HL-60 (cell line): ENCODE results near the gene EDC3.

ENCODE experiments used
- DNase-seq, 2 experiments: peaks; one replicate each; pipeline ENCODE4 v3.0.0-alpha.2; 2010 to 2020; ENCODE audit warnings: low read depth in 1 of 2, low spot score in 1 of 2
- H3K27ac ChIP-seq: fragments of 250-450 bp; sonication (Bioruptor Pico); replicated peaks from 2 replicates; pipeline ENCODE4 v1.5.1; 2020; ENCODE audit warnings: mild to moderate bottlenecking, moderate library complexity
- H3K27me3 ChIP-seq: fragments of 250-450 bp; sonication (Bioruptor Pico); 2 replicates; pipeline ENCODE4 v1.5.1; 2021; ENCODE audit warnings: mild to moderate bottlenecking, moderate library complexity; ENCODE audit not compliant: insufficient read depth, poor library complexity, severe bottlenecking
- H3K4me3 ChIP-seq: replicated peaks from 2 replicates; pipeline ENCODE4 v1.5.1; 2011; ENCODE audit warnings: mild to moderate bottlenecking, control low read depth, low read length; ENCODE audit not compliant: insufficient read depth
- CTCF ChIP-seq: IDR thresholded peaks from one replicate; pipeline ENCODE4 v1.5.1; 2011; ENCODE audit warnings: low read length, control low read depth, inconsistent platforms; ENCODE audit not compliant: insufficient read depth
- GABPA ChIP-seq: IDR thresholded peaks from 2 replicates; pipeline ENCODE4 v1.6.1; 2012; ENCODE audit warnings: low read depth
- POLR2AphosphoS5 ChIP-seq: IDR thresholded peaks from 2 replicates; pipeline ENCODE4 v1.6.1; 2012; ENCODE audit warnings: low read depth
- SPI1 ChIP-seq: IDR thresholded peaks from 2 replicates; pipeline ENCODE4 v1.6.1; 2012; ENCODE audit warnings: low read depth, mild to moderate bottlenecking, borderline replicate concordance
- TF ChIP-seq, protein P1 (sequence below): IDR thresholded peaks from 2 replicates; pipeline ENCODE4 v1.6.1; 2012; ENCODE audit warnings: low read depth; ENCODE audit not compliant: insufficient replicate concordance

EDC3 gene

GRCh38 chr15:74692327-74692726, 3.5 kb downstream of the EDC3 start:
- TF ChIP-seq SPI1 = no peak

GRCh38 chr15:74683758-74684157, 12.1 kb downstream of the EDC3 start:
- Histone ChIP-seq H3K27ac (no peak overlapping the region), H3K4me3 (no peak overlapping the region), H3K27me3 (no peaks in the 10 kb centered on the region)
- DNase-seq = no peak
- TF ChIP-seq CTCF = no peak
- TF ChIP-seq SPI1 = no peak

More at GRCh38 chr15:74692327-74692726, 3.5 kb downstream of the EDC3 start:
- no peak overlapping the region for H3K27ac ChIP-seq
- no peak for DNase-seq
- no peak overlapping the region for H3K4me3 ChIP-seq
- H3K27me3 ChIP-seq = no peaks in the 10 kb centered on the region

GRCh38 chr15:74682954-74683353, 12.9 kb downstream of the EDC3 start:
- TF ChIP-seq POLR2AphosphoS5 (no peak), SPI1 (no peak), GABPA (no peak), CTCF (no peak)
- TF ChIP-seq, protein P1, sequence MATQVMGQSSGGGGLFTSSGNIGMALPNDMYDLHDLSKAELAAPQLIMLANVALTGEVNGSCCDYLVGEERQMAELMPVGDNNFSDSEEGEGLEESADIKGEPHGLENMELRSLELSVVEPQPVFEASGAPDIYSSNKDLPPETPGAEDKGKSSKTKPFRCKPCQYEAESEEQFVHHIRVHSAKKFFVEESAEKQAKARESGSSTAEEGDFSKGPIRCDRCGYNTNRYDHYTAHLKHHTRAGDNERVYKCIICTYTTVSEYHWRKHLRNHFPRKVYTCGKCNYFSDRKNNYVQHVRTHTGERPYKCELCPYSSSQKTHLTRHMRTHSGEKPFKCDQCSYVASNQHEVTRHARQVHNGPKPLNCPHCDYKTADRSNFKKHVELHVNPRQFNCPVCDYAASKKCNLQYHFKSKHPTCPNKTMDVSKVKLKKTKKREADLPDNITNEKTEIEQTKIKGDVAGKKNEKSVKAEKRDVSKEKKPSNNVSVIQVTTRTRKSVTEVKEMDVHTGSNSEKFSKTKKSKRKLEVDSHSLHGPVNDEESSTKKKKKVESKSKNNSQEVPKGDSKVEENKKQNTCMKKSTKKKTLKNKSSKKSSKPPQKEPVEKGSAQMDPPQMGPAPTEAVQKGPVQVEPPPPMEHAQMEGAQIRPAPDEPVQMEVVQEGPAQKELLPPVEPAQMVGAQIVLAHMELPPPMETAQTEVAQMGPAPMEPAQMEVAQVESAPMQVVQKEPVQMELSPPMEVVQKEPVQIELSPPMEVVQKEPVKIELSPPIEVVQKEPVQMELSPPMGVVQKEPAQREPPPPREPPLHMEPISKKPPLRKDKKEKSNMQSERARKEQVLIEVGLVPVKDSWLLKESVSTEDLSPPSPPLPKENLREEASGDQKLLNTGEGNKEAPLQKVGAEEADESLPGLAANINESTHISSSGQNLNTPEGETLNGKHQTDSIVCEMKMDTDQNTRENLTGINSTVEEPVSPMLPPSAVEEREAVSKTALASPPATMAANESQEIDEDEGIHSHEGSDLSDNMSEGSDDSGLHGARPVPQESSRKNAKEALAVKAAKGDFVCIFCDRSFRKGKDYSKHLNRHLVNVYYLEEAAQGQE = no peak
- Histone ChIP-seq H3K27ac (no peak overlapping the region), H3K4me3 (no peak overlapping the region), H3K27me3 (no peaks in the 10 kb centered on the region)
- no peak for DNase-seq

- TF ChIP-seq, protein P1 = no peak
- no peak for DNase-seq
- H3K4me3 ChIP-seq = no peak overlapping the region
- H3K27ac ChIP-seq = no peak overlapping the region
- H3K27me3 ChIP-seq = no peaks in the 10 kb centered on the region
These were observed 15.4 kb downstream of the EDC3 start for GRCh38 chr15:74680456-74680855.

DNA sequence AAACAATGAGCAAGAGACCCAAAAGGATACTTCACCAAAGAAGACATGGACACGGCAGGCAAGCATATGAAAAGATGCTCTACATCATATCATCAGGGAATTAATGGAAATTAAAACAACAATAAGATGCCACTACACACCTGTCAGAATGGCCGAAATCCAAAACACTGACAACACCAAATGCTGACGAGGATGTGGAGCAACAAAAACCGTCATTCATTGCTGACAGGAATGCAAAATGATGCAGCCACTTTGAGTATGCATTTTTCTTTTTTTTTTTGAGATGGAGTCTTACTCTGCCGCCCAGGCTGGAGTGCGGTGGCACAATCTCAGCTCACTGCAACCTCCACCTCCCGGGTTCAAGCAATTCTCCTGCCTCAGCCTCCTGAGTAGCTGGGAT, 19.0 kb downstream of the EDC3 start:
- Histone ChIP-seq H3K27me3 (no peaks in the 10 kb centered on the region), H3K4me3 (no peak overlapping the region), H3K27ac (no peak overlapping the region)
- TF ChIP-seq, protein P1 = no peak
- no peak for TF ChIP-seq GABPA
- no peak for TF ChIP-seq CTCF
- no peak for TF ChIP-seq SPI1
- TF ChIP-seq POLR2AphosphoS5 = no peak
- DNase-seq = no peak
